LNCAP (cell line): ENCODE results near the gene PRKAR2B.

ENCODE experiments used
- TF ChIP-seq, protein P1 (sequence below): fragments of 450-650 bp; IDR thresholded peaks from 2 replicates; pipeline ENCODE4 v1.5.1; 2017; ENCODE audit warnings: mild to moderate bottlenecking

PRKAR2B gene

DNA sequence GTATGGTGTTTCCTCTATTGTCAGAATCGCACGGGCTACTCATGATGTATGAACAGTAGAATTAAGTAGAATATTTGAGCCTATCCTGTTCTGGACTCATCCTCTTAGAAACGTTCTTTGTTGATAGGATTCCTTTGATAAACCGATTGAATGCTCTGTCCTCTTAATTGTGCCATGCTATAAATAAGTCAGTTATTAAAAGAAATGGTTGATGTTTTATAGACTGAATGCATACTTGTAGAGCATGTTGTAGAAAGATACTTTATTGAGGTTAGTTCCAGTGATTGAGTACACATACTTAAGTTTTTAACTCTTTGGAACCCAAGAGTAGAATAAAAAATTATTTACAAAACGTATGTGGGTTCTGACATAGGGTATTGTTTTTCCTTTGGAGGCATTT lies 69.4 kb downstream of the PRKAR2B start:
- TF ChIP-seq, protein P1, sequence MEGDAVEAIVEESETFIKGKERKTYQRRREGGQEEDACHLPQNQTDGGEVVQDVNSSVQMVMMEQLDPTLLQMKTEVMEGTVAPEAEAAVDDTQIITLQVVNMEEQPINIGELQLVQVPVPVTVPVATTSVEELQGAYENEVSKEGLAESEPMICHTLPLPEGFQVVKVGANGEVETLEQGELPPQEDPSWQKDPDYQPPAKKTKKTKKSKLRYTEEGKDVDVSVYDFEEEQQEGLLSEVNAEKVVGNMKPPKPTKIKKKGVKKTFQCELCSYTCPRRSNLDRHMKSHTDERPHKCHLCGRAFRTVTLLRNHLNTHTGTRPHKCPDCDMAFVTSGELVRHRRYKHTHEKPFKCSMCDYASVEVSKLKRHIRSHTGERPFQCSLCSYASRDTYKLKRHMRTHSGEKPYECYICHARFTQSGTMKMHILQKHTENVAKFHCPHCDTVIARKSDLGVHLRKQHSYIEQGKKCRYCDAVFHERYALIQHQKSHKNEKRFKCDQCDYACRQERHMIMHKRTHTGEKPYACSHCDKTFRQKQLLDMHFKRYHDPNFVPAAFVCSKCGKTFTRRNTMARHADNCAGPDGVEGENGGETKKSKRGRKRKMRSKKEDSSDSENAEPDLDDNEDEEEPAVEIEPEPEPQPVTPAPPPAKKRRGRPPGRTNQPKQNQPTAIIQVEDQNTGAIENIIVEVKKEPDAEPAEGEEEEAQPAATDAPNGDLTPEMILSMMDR: no peak

DNA sequence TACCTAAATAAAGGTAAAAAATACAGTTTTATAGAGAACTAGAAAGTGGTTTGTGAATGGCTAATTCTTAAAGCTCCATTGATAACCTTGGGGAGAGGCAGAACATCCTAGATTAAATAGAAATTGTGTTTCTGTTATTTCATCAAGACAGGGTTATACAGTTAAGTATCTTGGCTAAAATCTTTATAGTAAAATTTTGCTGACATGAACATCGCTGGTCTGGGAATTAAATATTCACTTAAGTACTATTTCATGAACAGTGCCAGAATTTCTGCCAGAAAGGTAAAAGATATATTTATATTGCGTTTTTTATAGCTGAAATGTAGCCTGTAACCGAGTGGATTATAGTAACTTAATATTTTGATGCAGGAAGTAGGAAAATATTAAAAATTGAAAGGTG lies 70.6 kb downstream of the PRKAR2B start:
- TF ChIP-seq, protein P1: no peak

DNA sequence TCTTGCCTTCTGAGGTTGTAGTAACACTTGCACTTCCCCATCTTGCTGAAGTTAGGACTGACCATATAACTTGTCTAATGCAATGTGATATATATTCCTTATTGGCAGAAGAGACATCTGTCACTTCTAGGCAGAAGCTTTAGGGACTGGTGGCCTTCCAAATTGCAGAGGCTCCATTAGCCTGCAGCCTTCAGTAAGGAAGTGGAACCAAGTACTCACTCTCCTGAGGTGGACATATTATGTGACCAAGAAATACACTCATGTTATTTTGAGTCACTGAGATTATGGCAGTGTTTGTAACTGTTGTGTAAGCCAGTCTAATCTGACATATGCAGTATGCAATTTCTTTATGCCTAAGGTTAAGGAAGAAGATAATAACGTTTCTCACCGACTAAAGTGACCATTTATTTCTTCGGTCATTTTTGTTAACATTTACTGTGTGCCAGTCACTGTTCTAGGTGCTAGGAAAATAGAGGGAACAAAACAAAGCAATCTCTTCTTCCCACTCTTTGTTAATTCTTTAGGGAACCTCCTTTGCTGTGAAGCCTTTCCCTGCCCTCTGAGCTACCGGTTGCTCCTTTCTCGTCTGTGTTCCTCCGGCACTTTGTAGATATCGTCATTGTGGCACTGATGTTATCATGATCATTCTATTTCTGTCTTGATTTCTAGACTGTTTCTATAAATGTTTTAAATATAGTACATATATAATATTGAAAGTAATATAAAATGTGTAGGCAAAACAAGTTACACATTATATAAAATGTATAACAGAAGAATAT lies 71.4 kb downstream of the PRKAR2B start:
- TF ChIP-seq, protein P1: no peak

DNA sequence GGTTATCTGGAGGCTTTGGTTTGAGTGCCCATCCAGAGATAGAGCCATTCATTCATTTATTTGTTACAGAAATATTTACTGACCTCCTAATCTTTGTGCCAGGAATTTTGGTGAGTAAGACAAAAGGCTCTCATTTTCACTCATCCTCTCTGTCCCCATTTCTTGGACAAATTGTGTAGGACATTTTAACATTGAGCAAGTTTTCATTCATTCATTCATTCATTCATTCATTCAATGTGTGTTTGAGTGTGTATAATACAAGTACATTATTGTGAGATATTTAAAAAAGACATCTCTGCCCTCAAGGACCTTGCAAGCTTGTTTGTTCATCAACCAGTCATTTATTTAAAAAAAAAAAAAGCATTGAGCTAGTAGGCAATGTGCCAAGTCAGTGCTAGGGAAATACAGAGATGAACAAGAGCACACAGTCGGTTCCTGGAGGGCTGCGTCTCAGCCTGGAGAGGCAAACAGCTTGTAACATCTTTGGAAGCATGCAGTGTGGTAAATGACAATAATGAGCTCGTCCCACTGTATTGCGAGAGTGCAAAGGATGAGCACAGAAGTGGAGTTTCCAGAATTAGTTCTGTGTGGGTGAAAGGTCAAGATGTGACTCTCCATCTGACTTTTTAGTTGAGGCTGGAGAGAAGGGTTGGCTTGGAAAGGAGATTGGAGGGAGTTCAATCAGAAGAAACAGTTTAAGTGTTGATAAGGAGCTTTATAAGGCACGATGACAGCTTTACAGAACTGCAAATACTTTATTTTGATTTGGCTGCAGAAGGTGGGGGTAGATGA lies 73.8 kb downstream of the PRKAR2B start:
- TF ChIP-seq, protein P1: no peak

DNA sequence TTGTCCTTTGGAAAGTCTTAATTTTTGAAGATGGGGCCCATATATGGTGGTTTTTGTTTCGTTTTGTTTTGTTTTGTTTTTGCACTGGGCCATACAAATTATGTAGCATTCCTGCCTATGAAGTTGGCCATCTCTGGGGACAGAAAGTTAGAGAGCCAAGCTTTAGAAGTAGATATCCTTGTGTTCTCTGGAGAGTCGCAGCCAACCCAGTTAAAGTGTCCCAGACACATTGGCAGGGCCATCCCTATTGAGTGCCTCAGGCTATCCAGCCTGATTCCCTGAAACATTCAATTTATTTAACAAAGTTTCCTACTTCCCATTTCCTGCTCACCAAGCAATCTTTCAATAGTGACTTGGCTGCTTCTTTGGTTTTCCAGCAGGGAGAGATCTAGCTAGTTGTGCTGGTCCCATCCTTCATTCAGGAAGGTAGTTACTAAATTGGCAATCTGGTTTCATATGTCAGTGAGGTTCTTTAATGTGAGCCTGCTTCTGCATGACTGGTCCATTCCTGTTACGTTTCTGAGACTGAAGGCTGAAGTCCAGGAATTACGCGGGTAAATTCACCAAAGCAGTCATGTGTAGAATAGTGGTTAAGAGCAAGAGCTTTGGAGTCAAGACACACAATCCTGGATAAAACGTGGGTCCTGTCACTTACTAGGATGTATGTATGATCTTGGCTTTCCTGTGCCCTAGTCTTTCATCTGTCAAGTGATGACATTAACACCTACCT lies 75.0 kb downstream of the PRKAR2B start:
- TF ChIP-seq, protein P1: no peak

DNA sequence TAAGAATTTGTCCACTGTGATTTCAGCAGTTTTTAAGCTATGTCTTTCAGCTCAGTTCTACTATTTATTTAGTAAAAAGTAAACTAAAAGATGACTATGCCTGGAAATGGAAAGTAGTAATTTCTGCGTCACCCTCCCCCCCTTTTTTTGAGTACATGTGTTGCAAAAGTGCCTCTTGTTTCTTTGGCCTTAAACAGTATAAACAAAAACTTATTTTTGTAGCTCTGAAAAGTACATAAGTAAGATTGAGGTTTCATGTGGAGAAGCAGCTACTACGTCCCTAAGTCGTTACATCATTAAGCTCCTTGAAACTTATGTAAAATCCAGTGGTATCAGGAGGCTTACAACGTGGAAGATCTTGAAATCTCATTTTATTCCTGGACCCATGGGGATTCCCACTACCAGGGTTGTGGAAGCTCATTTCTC lies 78.0 kb downstream of the PRKAR2B start:
- TF ChIP-seq, protein P1: no peak

DNA sequence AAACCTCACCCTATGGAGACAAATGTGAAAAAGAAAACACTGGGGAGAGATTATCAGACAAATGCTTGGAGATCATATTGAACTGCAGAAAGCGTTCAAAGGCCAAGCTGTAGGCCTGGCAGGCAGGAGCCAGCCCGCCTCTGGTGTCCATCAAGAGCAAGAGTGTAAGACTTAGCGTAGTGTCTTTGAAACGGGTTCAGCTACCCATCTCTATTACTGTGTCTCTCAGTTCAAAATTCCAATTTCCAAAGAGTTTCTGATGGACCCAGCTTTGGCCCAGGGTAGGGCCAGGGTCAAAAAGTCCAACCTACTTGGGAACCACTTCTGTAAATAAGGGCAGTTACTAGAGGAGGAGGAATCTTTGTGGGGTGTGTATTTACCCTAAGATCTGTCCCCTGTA lies 78.9 kb downstream of the PRKAR2B start:
- TF ChIP-seq, protein P1: no peak
